ENCODE results near the gene RNF215.

Gene RNF215

DNA sequence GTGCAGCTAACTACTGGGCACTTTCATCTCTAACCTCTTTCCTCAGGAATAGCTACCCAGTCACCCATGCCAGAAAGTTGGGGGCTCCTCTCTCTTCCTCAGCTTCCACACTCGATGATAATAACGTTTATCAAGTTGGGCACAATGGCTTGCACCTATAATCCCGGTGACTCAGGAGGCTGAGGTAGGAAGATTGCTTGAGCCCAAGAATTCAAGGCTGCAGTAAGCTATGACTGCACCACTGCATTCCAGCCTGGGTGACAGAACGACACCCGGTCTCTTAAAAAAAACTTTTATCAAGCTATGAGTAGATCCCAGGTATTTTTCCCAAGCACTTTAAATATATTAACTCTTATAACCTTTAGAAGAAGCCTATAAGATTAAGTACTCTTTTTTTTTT, 32.6 kb downstream of the RNF215 start:
- Histone ChIP-seq H3K36me3 (replicated peaks; ENCODE audit: low read depth, low read length) (peaks cover 38% of the 10 kb centered on the region), H3K4me3 (ENCODE audit: low read length) (no peak overlapping the region), H4K20me1 (ENCODE audit: insufficient read depth, low read length) (peaks cover 30% of the 10 kb centered on the region), H2AFZ (ENCODE audit: low read depth, low read length) (no peak overlapping the region), H3K27ac (ENCODE audit: low read length) (no peak overlapping the region), H3K9ac (ENCODE audit: low read length) (no peak overlapping the region), H3K79me2 (ENCODE audit: low read length) (peaks cover 66% of the 10 kb centered on the region), H3K4me2 (ENCODE audit: low read length) (peak overlapping the region; percentile 98), H3K9me3 (ENCODE audit: insufficient read depth, low read length) (no peaks in the 10 kb centered on the region), H3K4me1 (ENCODE audit: low read length) (peaks cover 17% of the 10 kb centered on the region), H3K27me3 (ENCODE audit: low read depth, low read length) (no peaks in the 10 kb centered on the region)
- TF ChIP-seq CTCF (IDR thresholded peaks at IDR 0.05; ENCODE audit: low read depth, low read length) (no peak), EZH2phosphoT487 (IDR thresholded peaks at IDR 0.05; ENCODE audit: low read depth) (no peak)

- Histone ChIP-seq H3K4me3 (ENCODE audit: low read length) (no peak overlapping the region), H4K20me1 (ENCODE audit: insufficient read depth, low read length) (peaks cover 49% of the 10 kb centered on the region), H3K36me3 (replicated peaks; ENCODE audit: low read depth, low read length) (peaks cover 63% of the 10 kb centered on the region), H2AFZ (ENCODE audit: low read depth, low read length) (no peak overlapping the region), H3K9ac (ENCODE audit: low read length) (no peak overlapping the region), H3K79me2 (ENCODE audit: low read length) (peaks cover 91% of the 10 kb centered on the region), H3K27ac (ENCODE audit: low read length) (no peak overlapping the region), H3K9me3 (ENCODE audit: insufficient read depth, low read length) (no peaks in the 10 kb centered on the region), H3K4me2 (ENCODE audit: low read length) (no peak overlapping the region), H3K27me3 (ENCODE audit: low read depth, low read length) (no peaks in the 10 kb centered on the region), H3K4me1 (ENCODE audit: low read length) (peaks cover 28% of the 10 kb centered on the region)
- TF ChIP-seq EZH2phosphoT487 (IDR thresholded peaks at IDR 0.05; ENCODE audit: low read depth) (no peak), CTCF (IDR thresholded peaks at IDR 0.05; ENCODE audit: low read depth, low read length) (no peak)
These were observed 36.0 kb downstream of the RNF215 start for GRCh38 chr22:30351226-30351625.

DNA sequence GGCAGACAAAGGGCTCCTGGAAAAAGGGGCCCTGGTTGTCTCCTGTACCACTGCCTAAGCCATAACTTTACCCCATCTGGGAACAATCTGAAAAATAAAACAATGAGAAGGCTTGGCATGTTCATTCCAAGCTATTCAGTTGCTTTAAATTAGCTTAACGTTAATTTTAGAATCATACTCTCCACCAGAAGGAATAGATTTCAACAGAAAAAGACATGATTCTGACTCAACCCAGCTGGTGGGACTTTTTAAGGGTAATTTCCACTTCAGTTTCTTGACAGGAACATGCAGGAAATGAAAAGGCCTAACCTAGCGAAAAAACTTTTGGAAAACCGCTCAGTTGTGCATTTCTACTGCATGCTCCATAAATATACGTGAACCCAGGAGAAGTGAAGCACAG, 38.4 kb downstream of the RNF215 start:
- no peak overlapping the region for H2AFZ ChIP-seq (ENCODE audit: low read depth, low read length)
- peaks cover 11% of the 10 kb centered on the region for H3K4me1 ChIP-seq (ENCODE audit: low read length)
- peak overlapping the region; percentile 27; the same call in 1 of the 2 replicates for H3K27ac ChIP-seq (ENCODE audit: low read length)
- peak overlapping the region; percentile 17; the same call in 1 of the 2 replicates for H3K4me2 ChIP-seq (ENCODE audit: low read length)
- H3K4me3 ChIP-seq (ENCODE audit: low read length): no peak overlapping the region
- no peak overlapping the region for H3K9ac ChIP-seq (ENCODE audit: low read length)
- no peaks in the 10 kb centered on the region for H3K9me3 ChIP-seq (ENCODE audit: insufficient read depth, low read length)
- peaks cover 81% of the 10 kb centered on the region for H3K36me3 ChIP-seq (replicated peaks; ENCODE audit: low read depth, low read length)
- no peaks in the 10 kb centered on the region for H3K27me3 ChIP-seq (ENCODE audit: low read depth, low read length)
- peaks cover 28% of the 10 kb centered on the region for H4K20me1 ChIP-seq (ENCODE audit: insufficient read depth, low read length)
- TF ChIP-seq EZH2phosphoT487 (IDR thresholded peaks at IDR 0.05; ENCODE audit: low read depth) (no peak), CTCF (IDR thresholded peaks at IDR 0.05; ENCODE audit: low read depth, low read length) (no peak)
- peaks cover 66% of the 10 kb centered on the region for H3K79me2 ChIP-seq (ENCODE audit: low read length)

- Histone ChIP-seq H4K20me1 (ENCODE audit: insufficient read depth, low read length) (peaks cover 27% of the 10 kb centered on the region), H2AFZ (ENCODE audit: low read depth, low read length) (no peak overlapping the region), H3K9me3 (ENCODE audit: insufficient read depth, low read length) (no peaks in the 10 kb centered on the region), H3K9ac (ENCODE audit: low read length) (no peak overlapping the region), H3K27me3 (ENCODE audit: low read depth, low read length) (no peaks in the 10 kb centered on the region), H3K79me2 (ENCODE audit: low read length) (peaks cover 63% of the 10 kb centered on the region), H3K4me2 (ENCODE audit: low read length) (peak overlapping the region; percentile 17; the same call in 1 of the 2 replicates), H3K4me3 (ENCODE audit: low read length) (no peak overlapping the region), H3K4me1 (ENCODE audit: low read length) (peaks cover 11% of the 10 kb centered on the region), H3K36me3 (replicated peaks; ENCODE audit: low read depth, low read length) (peaks cover 82% of the 10 kb centered on the region), H3K27ac (ENCODE audit: low read length) (peak overlapping the region; percentile 27; the same call in 1 of the 2 replicates)
- no peak for TF ChIP-seq CTCF (IDR thresholded peaks at IDR 0.05; ENCODE audit: low read depth, low read length)
- TF ChIP-seq EZH2phosphoT487 (IDR thresholded peaks at IDR 0.05; ENCODE audit: low read depth): no peak
These were observed 38.8 kb downstream of the RNF215 start for GRCh38 chr22:30348404-30348803.

Data from OCI-LY3 (cell line).